Measurements from ENCODE around the gene GID8.

GID8 gene

DNA sequence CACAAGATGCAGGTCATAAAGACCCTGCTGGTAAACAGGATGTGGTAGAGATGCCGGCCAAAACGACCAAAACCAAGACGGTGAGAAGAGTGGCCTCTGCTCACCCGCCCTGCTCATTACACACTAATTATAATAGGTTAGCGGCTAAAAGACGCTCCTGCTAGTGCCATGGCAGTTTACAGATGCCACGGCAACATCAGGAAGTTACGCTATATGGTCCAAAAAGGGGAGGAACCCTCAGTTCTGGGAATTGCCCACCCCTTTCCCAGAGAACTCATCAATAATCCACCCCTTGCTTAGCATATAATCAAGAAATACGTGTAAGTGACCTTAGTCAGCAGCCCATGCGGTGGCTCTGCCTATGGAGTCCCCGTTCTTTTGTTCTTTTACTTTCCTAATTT, 51.3 kb downstream of the GID8 start:
- no peak for DNase-seq

DNA sequence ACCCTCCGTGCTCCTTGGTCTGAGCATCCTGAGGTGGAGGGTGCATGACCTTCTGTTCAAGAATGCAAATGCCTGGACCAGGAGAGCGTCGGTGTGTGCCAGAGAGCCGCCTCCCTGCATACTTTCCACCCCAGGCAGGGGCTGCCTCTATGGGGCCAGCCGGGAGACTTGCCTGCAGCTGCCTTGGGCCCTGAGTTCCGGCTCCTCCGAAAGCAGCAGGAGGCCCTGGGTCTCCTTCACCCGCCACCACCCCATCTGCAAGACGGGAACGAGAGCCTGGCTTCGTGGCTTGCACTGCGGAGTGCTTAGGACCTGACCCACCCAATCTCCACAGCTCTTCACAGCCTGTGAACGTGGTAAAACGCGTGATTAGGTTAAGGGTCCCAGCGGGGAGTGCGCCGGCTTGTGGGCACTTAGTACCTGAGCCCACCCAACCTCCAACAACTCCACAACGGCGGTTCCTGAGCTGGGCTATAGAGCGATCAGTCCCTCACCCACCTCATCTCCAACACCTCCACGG, 52.4 kb downstream of the GID8 start:
- DNase-seq, result no peak

DNA sequence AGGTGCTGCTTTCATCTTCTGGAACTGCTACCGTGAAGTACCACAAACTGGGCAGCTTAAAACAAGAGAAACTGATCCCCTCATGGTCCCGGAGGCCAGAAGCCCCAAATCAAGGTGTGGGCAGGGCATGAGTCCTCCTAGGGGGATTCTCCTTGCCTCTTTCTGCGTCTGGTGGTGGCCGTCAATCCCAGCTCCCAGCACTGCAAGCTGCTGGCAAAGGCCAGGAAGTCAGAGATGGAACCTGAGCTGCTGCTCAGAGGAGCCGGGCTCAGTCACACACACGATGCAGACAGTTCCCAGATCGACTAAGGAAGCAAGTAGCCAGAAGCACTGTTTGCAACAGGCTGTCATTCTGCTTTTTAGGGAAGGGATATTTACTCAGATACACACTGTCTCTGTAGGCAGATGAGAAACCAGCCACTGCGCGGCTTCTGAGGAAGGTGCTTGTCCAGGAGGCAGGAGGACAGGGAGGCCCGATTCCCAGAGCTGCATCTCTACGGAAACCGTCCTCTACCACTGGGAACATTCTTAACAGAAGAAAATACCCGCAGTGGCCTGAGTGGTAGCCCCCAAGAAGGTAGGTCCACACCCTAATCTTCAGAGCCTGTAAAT, 53.4 kb downstream of the GID8 start:
- no peak for DNase-seq

- no peak for DNase-seq
Observed at GRCh38 chr20:62991863-62992262, 53.9 kb downstream of the GID8 start.

GRCh38 chr20:62993856-62994494, 56.0 kb downstream of the GID8 start:
- DNase-seq, result no peak

GRCh38 chr20:62994869-62995281, 56.9 kb downstream of the GID8 start:
- DNase-seq, result no peak

DNA sequence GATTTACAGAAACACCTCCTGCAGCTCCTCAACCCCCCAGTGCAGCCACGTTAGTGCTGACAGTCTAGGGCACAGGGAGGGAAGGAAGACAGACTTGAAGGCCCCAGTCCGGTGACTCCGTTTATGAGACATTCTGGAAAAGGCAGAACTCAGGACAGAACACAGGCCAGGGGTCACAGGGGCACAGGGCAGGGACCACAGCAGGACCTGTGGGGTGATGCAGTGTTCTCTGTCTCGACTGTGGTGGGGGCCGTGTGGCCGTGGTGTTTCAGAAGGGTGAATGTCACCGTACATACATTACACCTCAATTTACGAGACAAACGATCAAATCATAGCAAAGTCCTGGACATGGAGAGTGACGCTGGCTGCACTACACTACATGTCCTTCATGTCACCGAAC, 57.5 kb downstream of the GID8 start:
- DNase-seq, result no peak

- no peak for DNase-seq
Observed at GRCh38 chr20:62995898-62996595, 58.1 kb downstream of the GID8 start.

DNA sequence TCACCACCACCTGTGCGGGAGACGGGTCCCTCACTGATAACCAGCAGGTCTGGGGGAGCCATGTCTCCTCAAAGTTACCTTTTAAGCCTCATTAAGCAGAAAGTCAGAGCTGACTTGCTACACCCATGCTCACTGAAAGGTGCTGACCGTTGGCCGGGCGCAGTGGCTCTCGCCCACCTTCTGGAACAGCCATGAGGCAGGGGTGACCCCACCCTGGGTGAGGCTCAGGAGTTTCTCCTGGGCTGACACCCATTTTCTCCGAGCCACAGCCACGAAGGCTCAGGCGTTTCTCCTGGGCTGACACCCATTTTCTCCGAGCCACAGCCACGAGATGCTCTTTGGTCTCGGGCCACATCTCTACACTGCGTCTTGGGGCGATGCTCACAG, 58.6 kb downstream of the GID8 start:
- DNase-seq, result no peak

DNA sequence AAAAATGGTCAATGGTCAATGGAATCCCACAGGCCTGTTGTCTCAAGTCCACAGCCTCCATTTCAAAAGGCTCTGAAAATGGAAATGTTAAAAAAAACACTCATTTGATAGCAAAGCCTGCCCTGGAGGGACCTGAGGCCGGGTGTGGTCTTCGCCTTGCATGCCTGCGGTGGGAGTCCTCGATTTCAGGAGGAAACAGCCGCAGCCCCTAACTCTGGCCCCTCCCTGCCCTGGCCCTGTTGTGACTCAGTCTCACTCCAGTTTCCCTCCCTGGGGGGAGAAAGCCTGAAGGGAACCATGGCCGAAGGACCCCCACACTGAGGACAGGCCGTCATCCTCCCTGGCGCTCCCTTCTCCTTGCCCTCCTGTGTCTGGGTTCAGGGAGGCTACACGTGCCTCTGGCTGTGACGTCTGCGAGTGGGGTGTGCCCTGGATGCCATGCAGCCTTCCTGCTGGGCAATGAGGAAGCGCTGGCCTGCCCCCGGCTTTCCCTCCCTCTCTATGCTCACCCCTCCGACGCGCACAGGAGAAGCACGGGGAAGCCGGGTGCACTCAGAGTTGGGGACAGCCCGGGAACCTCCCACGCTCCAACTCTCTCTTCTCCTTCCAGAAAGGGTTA, 59.6 kb downstream of the GID8 start:
- DNase-seq, result no peak

Data from stimulated activated CD4-positive, alpha-beta T cell treated with anti-CD3 and anti-CD28 coated beads, Interleukin-2, amount 100 ng/mL, for 48 hours (primary cell).